HEK293 (cell line): ENCODE data around the gene CEP83.

ENCODE experiments used
- CTCF ChIA-PET: fragments of 350-600 bp; formaldehyde crosslinking; extraction: SDS; loops from one replicate; lab custom pipeline; 2021; ENCODE audit warnings: antibody characterized with exemption; lab: Yijun Ruan, JAX
- POLR2A ChIA-PET: fragments of 300-600 bp; formaldehyde crosslinking; extraction: SDS; loops from one replicate; lab custom pipeline; 2020; ENCODE audit warnings: antibody characterized with exemption, inconsistent platforms; lab: Yijun Ruan, JAX
- H3K27ac ChIP-seq: fragments of 200-500 bp; sonication (Bioruptor generic); 2 replicates; pipeline ENCODE4 v1.5.1; 2014; ENCODE audit warnings: low read depth, low read length, control low read depth, inconsistent platforms; ENCODE audit errors: extremely low read depth
- H3K36me3 ChIP-seq, 2 experiments: fragments of 200-500 bp in 1 of 2; sonication (Bioruptor generic) in 1 of 2; 1 replicate in 1 of 2; 2 replicates in 1 of 2; pipeline ENCODE4 v1.5.1; 2014 to 2017; ENCODE audit warnings: inconsistent platforms in 2 of 2, low read length in 2 of 2; ENCODE audit not compliant: control insufficient read depth in 2 of 2, insufficient read depth in 1 of 2
- H3K4me1 ChIP-seq: fragments of 200-500 bp; sonication (Bioruptor generic); 2 replicates; pipeline ENCODE4 v1.5.1; 2014; ENCODE audit warnings: mild to moderate bottlenecking, low read length, inconsistent platforms; ENCODE audit not compliant: control insufficient read depth, insufficient read depth
- H3K4me3 ChIP-seq: 2 replicates; pipeline ENCODE4 v1.5.1; 2011; ENCODE audit warnings: low read depth, mild to moderate bottlenecking, control low read depth, low read length, moderate library complexity
- H3K9me3 ChIP-seq: fragments of 200-500 bp; sonication (Bioruptor generic); 2 replicates; pipeline ENCODE4 v1.5.1; 2014; ENCODE audit warnings: low read depth, low read length, inconsistent platforms; ENCODE audit not compliant: control insufficient read depth, insufficient read depth
- ATF2 ChIP-seq: fragments of 450-650 bp; formaldehyde crosslinking; IDR thresholded peaks from 2 replicates; pipeline ENCODE4 v1.5.1; 2016; ENCODE audit warnings: missing biosample characterization, missing genetic modification characterization, low read depth
- BCL11A ChIP-seq: fragments of 450-650 bp; formaldehyde crosslinking; IDR thresholded peaks from 2 replicates; pipeline ENCODE4 v1.5.1; 2016; ENCODE audit warnings: low read depth, missing biosample characterization, missing genetic modification characterization
- GLIS2 ChIP-seq: fragments of 450-650 bp; formaldehyde crosslinking; IDR thresholded peaks from 2 replicates; pipeline ENCODE4 v1.5.1; 2016; ENCODE audit warnings: missing biosample characterization, missing genetic modification characterization
- KLF9 ChIP-seq: fragments of 450-650 bp; formaldehyde crosslinking; IDR thresholded peaks from 2 replicates; pipeline ENCODE4 v1.5.1; 2016; ENCODE audit warnings: missing biosample characterization, missing genetic modification characterization, low read depth
- MEIS1 ChIP-seq: sonication (generic); formaldehyde crosslinking; IDR thresholded peaks from 2 replicates; pipeline ENCODE4 v1.8.1; 2022; ENCODE audit warnings: missing genetic modification reagents, mild to moderate bottlenecking, borderline replicate concordance
- SETDB1 ChIP-seq: IDR thresholded peaks from one replicate; pipeline ENCODE4 v1.6.1; 2017; ENCODE audit warnings: mild to moderate bottlenecking, low read length, moderate library complexity, mixed read lengths; ENCODE audit not compliant: insufficient read length
- TRIM28 ChIP-seq: IDR thresholded peaks from 2 replicates; pipeline ENCODE4 v1.6.1; 2011; ENCODE audit warnings: low read length, control low read depth, borderline replicate concordance
- ZBTB26 ChIP-seq: fragments of 450-650 bp; formaldehyde crosslinking; optimal IDR thresholded peaks from 2 replicates; pipeline ENCODE3; 2016; ENCODE audit warnings: missing biosample characterization, mild to moderate bottlenecking, missing genetic modification characterization
- ZFHX2 ChIP-seq: fragments of 450-650 bp; formaldehyde crosslinking; conservative IDR thresholded peaks from 2 replicates; pipeline ENCODE4 v1.5.1; 2016; ENCODE audit warnings: missing biosample characterization, missing genetic modification characterization
- ZNF157 ChIP-seq: fragments of 450-650 bp; formaldehyde crosslinking; IDR thresholded peaks from 2 replicates; pipeline ENCODE4 v1.5.1; 2016; ENCODE audit warnings: missing biosample characterization, missing genetic modification characterization
- ZNF169 ChIP-seq: fragments of 450-650 bp; formaldehyde crosslinking; IDR thresholded peaks from 2 replicates; pipeline ENCODE4 v1.5.1; 2016; ENCODE audit warnings: missing biosample characterization, missing genetic modification characterization
- ZNF26 ChIP-seq: fragments of 450-650 bp; formaldehyde crosslinking; IDR thresholded peaks from 2 replicates; pipeline ENCODE4 v1.5.1; 2016; ENCODE audit warnings: missing biosample characterization, missing genetic modification characterization
- ZNF292 ChIP-seq: fragments of 450-650 bp; formaldehyde crosslinking; IDR thresholded peaks from 2 replicates; pipeline ENCODE4 v1.5.1; 2016; ENCODE audit warnings: low read depth, missing biosample characterization, missing genetic modification characterization, borderline replicate concordance
- ZNF426 ChIP-seq: fragments of 450-650 bp; formaldehyde crosslinking; IDR thresholded peaks from 2 replicates; pipeline ENCODE4 v1.5.1; 2017; ENCODE audit warnings: missing biosample characterization, missing genetic modification characterization, mild to moderate bottlenecking, inconsistent platforms, moderate library complexity
- ZNF544 ChIP-seq: fragments of 450-650 bp; formaldehyde crosslinking; IDR thresholded peaks from 2 replicates; pipeline ENCODE4 v1.5.0; 2017; ENCODE audit warnings: missing biosample characterization, missing genetic modification characterization
- ZNF549 ChIP-seq: fragments of 450-650 bp; IDR thresholded peaks from 2 replicates; pipeline ENCODE4 v1.5.1; 2018; ENCODE audit warnings: missing biosample characterization, missing genetic modification characterization, mild to moderate bottlenecking, inconsistent platforms, moderate library complexity
- ZNF555 ChIP-seq: fragments of 450-650 bp; formaldehyde crosslinking; conservative IDR thresholded peaks from 2 replicates; pipeline ENCODE4 v1.5.1; 2017; ENCODE audit warnings: missing biosample characterization, mild to moderate bottlenecking, missing genetic modification characterization, inconsistent platforms
- ZNF626 ChIP-seq: fragments of 450-650 bp; sonication (Bioruptor Pico); formaldehyde crosslinking; IDR thresholded peaks from 2 replicates; pipeline ENCODE4 v1.5.1; 2018; ENCODE audit warnings: missing biosample characterization, missing genetic modification characterization, inconsistent platforms
- ZNF704 ChIP-seq: fragments of 450-650 bp; formaldehyde crosslinking; IDR thresholded peaks from 2 replicates; pipeline ENCODE4 v1.5.1; 2016; ENCODE audit warnings: missing biosample characterization, missing genetic modification characterization
- ZNF76 ChIP-seq: fragments of 450-650 bp; formaldehyde crosslinking; IDR thresholded peaks from 2 replicates; pipeline ENCODE4; 2016; ENCODE audit warnings: low read depth, missing biosample characterization, missing genetic modification characterization, borderline replicate concordance
- ZSCAN30 ChIP-seq: fragments of 450-650 bp; IDR thresholded peaks from 2 replicates; pipeline ENCODE4 v1.5.1; 2018; ENCODE audit warnings: missing biosample characterization, mild to moderate bottlenecking, missing genetic modification characterization, moderate library complexity
- ZXDB ChIP-seq: fragments of 450-650 bp; formaldehyde crosslinking; IDR thresholded peaks from 2 replicates; pipeline ENCODE4 v1.5.1; 2016; ENCODE audit warnings: missing biosample characterization, missing genetic modification characterization

The CEP83 gene

GRCh38 chr12:94500831-94501567 lies 41.3 kb upstream of the CEP83 start (continued):
- no peak for TF ChIP-seq ATF2 (tag by site-specific recombination)
- TF ChIP-seq ZXDB (tag by site-specific recombination): no peak
- TF ChIP-seq ZSCAN30 (tag by site-specific recombination): no peak
- TF ChIP-seq ZNF555 (tag by site-specific recombination): no peak

GRCh38 chr12:94498698-94499097 lies 39.0 kb upstream of the CEP83 start:
- H3K36me3 ChIP-seq: no peaks in the 10 kb centered on the region
- POLR2A ChIA-PET: no interaction called here
- H3K9me3 ChIP-seq: no peaks in the 10 kb centered on the region
- CTCF ChIA-PET: no interaction called here
- H3K4me3 ChIP-seq: no peak overlapping the region
- TF ChIP-seq ZNF157 (tag by site-specific recombination) (no peak), GLIS2 (tag by site-specific recombination) (no peak), ZBTB26 (tag by site-specific recombination) (no peak), ZNF292 (tag by site-specific recombination) (no peak), ZNF426 (no peak)
- H3K4me1 ChIP-seq: no peaks in the 10 kb centered on the region
- no peak overlapping the region for H3K27ac ChIP-seq

- Histone ChIP-seq H3K27ac (no peak overlapping the region), H3K9me3 (no peaks in the 10 kb centered on the region), H3K4me1 (no peaks in the 10 kb centered on the region), H3K4me3 (no peak overlapping the region), H3K36me3 (no peaks in the 10 kb centered on the region)
- ChIA-PET POLR2A (no interaction called here), CTCF (no interaction called here)
- TF ChIP-seq ZNF169 (tag by site-specific recombination): 0 out of 2 replicates have a peak, but pooled peaks have one; percentile 49
- TF ChIP-seq ZNF549 (tag by site-specific recombination): peak; percentile 52; the same call in 1 of the 2 replicates
- 0 out of 2 replicates have a peak, but pooled peaks have one; percentile 48 for TF ChIP-seq ZNF626 (tag by site-specific recombination)
- TF ChIP-seq ZNF544 (tag by site-specific recombination): no peak
- no peak for TF ChIP-seq MEIS1 (CRISPR knock-in tag)
- TF ChIP-seq BCL11A: no peak
- TF ChIP-seq ZNF26: 0 out of 2 replicates have a peak, but pooled peaks have one; percentile 30
- TF ChIP-seq TRIM28: peak; percentile 94; the same call in 1 of the 2 replicates
- TF ChIP-seq SETDB1: peak; percentile 74
- TF ChIP-seq ZNF76: no peak
- TF ChIP-seq ZNF704: no peak
- TF ChIP-seq ZFHX2 (tag by site-specific recombination): no peak
- no peak for TF ChIP-seq KLF9 (tag by site-specific recombination)
Observed at GRCh38 chr12:94498073-94498472, 38.4 kb upstream of the CEP83 start.
